NT2/D1 (cell line): Measurements from ENCODE around the gene SDK1.
A peak's percentile ranks its signal among the peaks of the same experiment; 100 is the strongest.

Source experiments
- DNase-seq: peaks from one replicate; pipeline ENCODE4 v3.0.0-alpha.2; 2011; ENCODE audit warnings: low read depth, low spot score
- H3K27me3 ChIP-seq: 2 replicates; pipeline ENCODE4 v1.6.0; 2011; ENCODE audit warnings: mild to moderate bottlenecking; ENCODE audit not compliant: insufficient read length, insufficient read depth
- H3K36me3 ChIP-seq: 2 replicates; pipeline ENCODE4 v1.6.1; 2011; ENCODE audit warnings: mild to moderate bottlenecking, low read length, mixed read lengths; ENCODE audit not compliant: insufficient read depth, insufficient read length
- H3K4me1 ChIP-seq: 2 replicates; pipeline ENCODE4 v1.5.1; 2011; ENCODE audit not compliant: insufficient read depth, insufficient read length
- H3K4me3 ChIP-seq: 2 replicates; pipeline ENCODE4 v1.5.1; 2011; ENCODE audit warnings: low read depth; ENCODE audit not compliant: insufficient read length
- H3K9ac ChIP-seq: 2 replicates; pipeline ENCODE4 v1.6.0; 2011; ENCODE audit warnings: low read depth; ENCODE audit not compliant: insufficient read length
- H3K9me3 ChIP-seq: 2 replicates; pipeline ENCODE4 v1.5.1; 2011; ENCODE audit warnings: mild to moderate bottlenecking, low read length; ENCODE audit not compliant: insufficient read depth
- SUZ12 ChIP-seq: IDR thresholded peaks from 2 replicates; pipeline ENCODE4 v1.6.1; 2011; ENCODE audit not compliant: insufficient read length, insufficient read depth; ENCODE audit errors: extremely low read depth
- YY1 ChIP-seq: IDR thresholded peaks from 2 replicates; pipeline ENCODE4 v1.6.1; 2011; ENCODE audit not compliant: insufficient read length, insufficient read depth
- ZNF274 ChIP-seq: IDR thresholded peaks from 2 replicates; pipeline ENCODE4 v1.6.1; 2011; ENCODE audit warnings: mild to moderate bottlenecking, low read depth, low read length

The SDK1 gene

DNA sequence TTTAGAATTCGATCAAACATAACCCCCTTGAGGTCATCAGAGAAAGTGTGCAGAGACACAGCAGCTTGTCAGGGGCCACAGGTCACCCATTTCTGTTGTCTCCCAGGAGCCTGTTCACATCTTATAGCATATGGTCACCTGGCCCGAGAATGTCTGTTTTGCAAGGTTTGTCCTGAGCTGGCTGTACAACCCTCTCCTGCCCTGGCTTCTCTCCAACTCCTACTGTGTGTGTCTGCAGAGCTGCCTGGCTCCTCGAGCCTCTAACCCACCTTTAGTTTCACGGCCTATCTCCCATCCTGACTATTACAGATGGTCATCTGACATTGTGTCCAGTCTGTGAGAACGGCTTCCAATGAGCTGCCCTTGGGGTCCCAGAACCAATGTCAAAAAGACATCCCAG, 683.4 kb downstream of the SDK1 start:
- no peak for TF ChIP-seq YY1
- TF ChIP-seq ZNF274: no peak
- no peak for TF ChIP-seq SUZ12
- H3K9me3 ChIP-seq: 0 out of 2 replicates have a peak, but pooled peaks cover 6% of the 10 kb centered on the region
- no peak overlapping the region for H3K4me3 ChIP-seq
- DNase-seq: no peak
- H3K9ac ChIP-seq: peak overlapping the region; percentile 2
- no peaks in the 10 kb centered on the region for H3K36me3 ChIP-seq
- no peaks in the 10 kb centered on the region for H3K4me1 ChIP-seq
- H3K27me3 ChIP-seq: no peaks in the 10 kb centered on the region

DNA sequence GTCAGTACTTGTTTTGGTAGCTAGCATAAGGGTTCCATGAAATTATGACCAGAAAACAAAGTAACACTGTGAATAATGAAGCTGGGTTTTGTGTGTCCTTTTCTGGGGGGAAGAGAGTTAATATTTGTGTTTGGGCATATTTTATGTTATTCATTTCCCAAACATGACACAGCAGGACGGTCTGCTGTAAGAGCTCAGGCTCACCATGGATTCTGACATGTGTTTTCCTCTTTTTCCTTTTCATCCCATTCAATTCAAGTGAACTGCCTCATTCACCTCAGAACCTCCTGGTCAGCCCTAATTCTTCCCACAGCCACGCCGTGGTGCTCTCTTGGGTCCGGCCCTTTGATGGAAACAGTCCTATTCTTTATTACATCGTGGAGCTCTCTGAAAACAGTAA, 685.9 kb downstream of the SDK1 start:
- no peak overlapping the region for H3K9ac ChIP-seq
- H3K36me3 ChIP-seq: no peaks in the 10 kb centered on the region
- TF ChIP-seq ZNF274: no peak
- TF ChIP-seq YY1: no peak
- TF ChIP-seq SUZ12: no peak
- H3K9me3 ChIP-seq: 0 out of 2 replicates have a peak, but pooled peaks cover 4% of the 10 kb centered on the region
- H3K27me3 ChIP-seq: no peaks in the 10 kb centered on the region
- H3K4me3 ChIP-seq: no peak overlapping the region
- no peaks in the 10 kb centered on the region for H3K4me1 ChIP-seq
- DNase-seq: no peak

DNA sequence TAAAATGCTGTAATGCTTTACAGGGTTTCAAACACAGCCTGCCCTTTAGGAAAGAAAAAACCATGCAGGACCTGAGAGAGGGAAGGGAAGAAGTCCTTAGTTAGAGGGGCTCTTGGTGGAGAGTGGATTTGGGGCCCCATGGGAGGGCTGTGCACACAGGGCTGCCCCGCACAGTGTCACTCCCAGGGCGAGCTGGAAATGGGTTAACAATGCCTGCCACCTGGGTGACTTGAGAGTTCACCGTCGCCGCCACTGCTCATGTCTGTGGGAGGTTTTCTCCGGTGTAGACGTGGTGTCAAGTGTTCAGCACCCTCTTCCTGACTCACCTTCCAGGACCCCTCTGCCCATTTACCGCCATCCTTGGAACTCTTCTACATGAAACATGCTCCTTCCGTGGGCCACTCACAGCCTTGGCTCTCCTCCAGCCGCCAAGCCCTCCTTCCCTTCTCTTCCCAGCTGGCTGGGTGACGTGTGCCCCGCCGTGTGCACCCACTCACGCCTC, 686.4 kb downstream of the SDK1 start:
- H3K9me3 ChIP-seq: no peaks in the 10 kb centered on the region
- no peak for TF ChIP-seq YY1
- TF ChIP-seq ZNF274: no peak
- TF ChIP-seq SUZ12: no peak
- no peak overlapping the region for H3K4me3 ChIP-seq
- H3K27me3 ChIP-seq: no peaks in the 10 kb centered on the region
- DNase-seq: no peak
- H3K36me3 ChIP-seq: no peaks in the 10 kb centered on the region
- no peak overlapping the region for H3K9ac ChIP-seq
- H3K4me1 ChIP-seq: no peaks in the 10 kb centered on the region

DNA sequence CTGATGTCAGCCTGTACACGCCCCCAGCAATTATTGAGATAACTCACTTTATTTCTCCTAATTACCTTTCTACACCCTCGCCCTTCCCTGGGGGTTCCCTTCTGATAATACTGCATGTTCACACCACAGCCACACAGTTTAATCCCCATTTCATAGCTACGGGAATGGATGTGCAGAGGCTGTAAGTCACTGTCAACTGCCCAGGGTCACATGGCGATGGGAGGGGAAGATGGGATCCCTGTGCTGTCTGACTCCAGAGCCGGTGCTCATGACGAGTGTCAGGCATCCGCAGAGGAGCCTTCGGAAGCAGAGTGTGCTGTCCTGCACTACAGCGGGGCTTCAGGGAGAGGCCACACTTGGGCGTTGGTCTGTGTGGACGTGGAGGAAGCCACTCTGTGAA, 688.7 kb downstream of the SDK1 start:
- no peaks in the 10 kb centered on the region for H3K27me3 ChIP-seq
- no peak for DNase-seq
- H3K4me1 ChIP-seq: no peaks in the 10 kb centered on the region
- H3K9me3 ChIP-seq: no peaks in the 10 kb centered on the region; the same call in 1 of the 2 replicates
- no peaks in the 10 kb centered on the region for H3K36me3 ChIP-seq
- TF ChIP-seq ZNF274 (no peak), YY1 (no peak), SUZ12 (no peak)
- no peak overlapping the region for H3K9ac ChIP-seq
- H3K4me3 ChIP-seq: no peak overlapping the region

DNA sequence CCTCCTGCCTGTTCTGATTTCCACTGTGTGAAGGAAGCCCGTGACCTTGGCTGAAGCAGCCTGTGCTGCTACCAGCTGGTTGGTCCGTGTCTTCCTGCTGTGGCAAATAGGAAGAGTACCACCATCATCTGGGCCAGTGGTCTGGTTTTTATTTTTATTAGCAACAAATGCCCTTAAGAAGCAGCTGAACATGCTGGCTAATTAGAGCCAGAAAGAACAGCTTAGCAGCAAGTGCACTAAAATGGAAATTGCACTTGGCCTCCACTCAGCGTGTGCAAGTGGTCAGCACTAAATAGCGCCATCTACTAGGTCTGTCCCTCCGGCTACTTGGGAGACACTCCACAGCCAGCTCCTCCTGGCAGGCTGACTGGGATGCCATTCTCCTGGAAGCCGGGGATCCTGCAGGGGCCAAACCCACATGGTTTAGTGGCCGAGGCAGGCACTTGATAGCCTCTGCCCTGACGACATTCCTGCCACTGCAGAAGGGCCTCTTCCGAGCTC, 690.7 kb downstream of the SDK1 start:
- TF ChIP-seq YY1: no peak
- no peak for TF ChIP-seq ZNF274
- TF ChIP-seq SUZ12: no peak
- H3K9ac ChIP-seq: no peak overlapping the region
- H3K4me3 ChIP-seq: no peak overlapping the region
- no peaks in the 10 kb centered on the region; the same call in 1 of the 2 replicates for H3K9me3 ChIP-seq
- no peak for DNase-seq
- H3K36me3 ChIP-seq: no peaks in the 10 kb centered on the region
- no peaks in the 10 kb centered on the region for H3K4me1 ChIP-seq
- no peaks in the 10 kb centered on the region for H3K27me3 ChIP-seq

DNA sequence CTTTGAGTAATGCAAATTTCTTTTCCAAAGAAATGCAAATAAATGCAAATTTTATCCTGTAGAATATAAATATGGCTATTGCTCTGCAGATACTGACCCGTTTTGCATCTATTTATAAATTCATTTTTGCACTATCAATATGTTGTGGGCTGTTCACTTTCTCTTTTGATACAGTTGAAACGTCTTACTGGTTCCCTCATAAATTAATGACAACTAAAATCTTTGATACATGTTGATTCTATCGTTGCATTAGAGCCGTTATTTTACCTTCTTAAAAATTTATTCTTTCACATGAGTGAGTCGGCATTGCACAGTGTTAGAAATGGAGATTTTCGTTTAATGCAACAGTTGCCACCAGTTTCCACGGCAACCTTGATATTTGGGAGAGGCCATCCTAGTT, 691.8 kb downstream of the SDK1 start:
- Histone ChIP-seq H3K27me3 (no peaks in the 10 kb centered on the region), H3K9ac (no peak overlapping the region), H3K4me1 (no peaks in the 10 kb centered on the region), H3K36me3 (no peaks in the 10 kb centered on the region), H3K4me3 (no peak overlapping the region), H3K9me3 (no peaks in the 10 kb centered on the region; the same call in 1 of the 2 replicates)
- no peak for DNase-seq
- no peak for TF ChIP-seq SUZ12
- no peak for TF ChIP-seq YY1
- no peak for TF ChIP-seq ZNF274

DNA sequence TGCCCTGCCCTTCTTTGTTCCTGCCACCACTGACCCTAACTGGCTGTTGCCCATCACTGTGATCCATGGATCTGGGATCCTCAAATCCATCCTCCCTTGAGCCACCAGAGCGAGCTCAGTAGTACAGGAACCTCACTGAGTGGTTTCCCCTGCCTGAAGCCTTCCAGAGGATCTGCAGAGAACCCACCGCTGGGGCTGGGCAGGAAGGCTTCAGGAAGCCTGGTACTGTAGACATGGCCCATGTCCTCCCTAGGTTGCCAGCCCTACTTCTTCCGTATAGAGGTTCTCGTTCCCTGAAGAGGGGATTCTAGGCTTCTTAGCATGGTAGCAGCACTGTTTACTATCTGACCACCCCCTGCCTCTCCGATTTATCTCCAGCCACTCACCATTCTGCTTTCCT, 693.7 kb downstream of the SDK1 start:
- no peak for DNase-seq
- Histone ChIP-seq H3K9ac (no peak overlapping the region), H3K4me1 (no peaks in the 10 kb centered on the region), H3K9me3 (no peaks in the 10 kb centered on the region; the same call in 1 of the 2 replicates), H3K27me3 (no peaks in the 10 kb centered on the region), H3K4me3 (no peak overlapping the region), H3K36me3 (no peaks in the 10 kb centered on the region)
- TF ChIP-seq SUZ12 (no peak), YY1 (no peak), ZNF274 (no peak)
